HepG2 (cell line): ENCODE measurements around the gene PKMYT1. TPM values are rescaled to one million over a fixed set of nuclear protein-coding genes. Genes with fewer than 3 reads are reported as not detected.

Experiments
- ARID5B ChIP-seq: IDR thresholded peaks from 2 replicates; pipeline ENCODE4 v1.4.0; 2020; ENCODE audit warnings: mild to moderate bottlenecking, missing genetic modification reagents
- CSRNP2 ChIP-seq: sonication (generic); formaldehyde crosslinking; conservative IDR thresholded peaks from 2 replicates; pipeline ENCODE4 v1.8.0; 2022; ENCODE audit warnings: low read depth, missing genetic modification reagents
- KMT2A ChIP-seq: sonication (generic); formaldehyde crosslinking; IDR thresholded peaks from 2 replicates; pipeline ENCODE4 v1.4.0; 2020; ENCODE audit warnings: missing genetic modification reagents
- MED1 ChIP-seq: sonication (generic); formaldehyde crosslinking; IDR thresholded peaks from 2 replicates; pipeline ENCODE4 v1.4.0; 2020; ENCODE audit warnings: missing genetic modification reagents
- MTF1 ChIP-seq: sonication (generic); formaldehyde crosslinking; IDR thresholded peaks from 2 replicates; pipeline ENCODE4 v1.5.0; 2020; ENCODE audit warnings: missing genetic modification reagents
- NFKBIZ ChIP-seq: IDR thresholded peaks from 2 replicates; pipeline ENCODE4 v1.6.1; 2018; ENCODE audit warnings: missing genetic modification reagents, missing compliant biosample characterization
- PATZ1 ChIP-seq: sonication (generic); formaldehyde crosslinking; IDR thresholded peaks from 2 replicates; pipeline ENCODE4 v1.4.0; 2020; ENCODE audit warnings: missing genetic modification reagents
- PRDM15 ChIP-seq: sonication (generic); formaldehyde crosslinking; IDR thresholded peaks from 2 replicates; pipeline ENCODE4 v1.4.0; 2020; ENCODE audit warnings: missing genetic modification reagents
- RAD21 ChIP-seq: fragments of 450-650 bp; formaldehyde crosslinking; IDR thresholded peaks from 2 replicates; pipeline ENCODE4 v1.5.0; 2020; ENCODE audit warnings: mild to moderate bottlenecking
- TBL1XR1 ChIP-seq: fragments of 150-350 bp; IDR thresholded peaks from 2 replicates; pipeline ENCODE4 v1.6.1; 2014; ENCODE audit warnings: borderline replicate concordance, low read length; ENCODE audit not compliant: partially characterized antibody
- TFDP2 ChIP-seq: sonication (generic); formaldehyde crosslinking; IDR thresholded peaks from 2 replicates; pipeline ENCODE4 v1.4.0; 2020; ENCODE audit warnings: missing genetic modification reagents
- XBP1 ChIP-seq: sonication (generic); formaldehyde crosslinking; IDR thresholded peaks from 2 replicates; pipeline ENCODE4 v1.5.0; 2020; ENCODE audit warnings: missing genetic modification reagents
- ZFY ChIP-seq: sonication (generic); formaldehyde crosslinking; IDR thresholded peaks from 2 replicates; pipeline ENCODE4 v1.4.0; 2020; ENCODE audit warnings: missing genetic modification reagents
- ZNF605 ChIP-seq: sonication (generic); formaldehyde crosslinking; IDR thresholded peaks from 2 replicates; pipeline ENCODE4 v1.8.0; 2022; ENCODE audit warnings: mild to moderate bottlenecking, missing genetic modification reagents
- ZNF737 ChIP-seq: sonication (generic); formaldehyde crosslinking; IDR thresholded peaks from 2 replicates; pipeline ENCODE4 v1.5.0; 2020; ENCODE audit warnings: missing genetic modification reagents, mild to moderate bottlenecking, borderline replicate concordance
- polyA plus RNA-seq, 8 experiments: library from polyadenylated mRNA; depleted of rRNA in 3 of 8; stranded (reverse) in 7 of 8; unstranded in 1 of 8; fragments of >200 nt; fragmentation: Illumina TruSeq in 4 of 8; extraction: Trizol in 4 of 8; gene quantifications; 2 replicates each; pipeline versions ENCODE4 v1.2.1 to v1.2.3, GENCODE V29; 2011 to 2016; ENCODE audit warnings: low read depth in 4 of 8, missing spikeins in 1 of 8, mixed read lengths in 1 of 8; ENCODE audit not compliant: insufficient read depth in 1 of 8
- total RNA-seq, 5 experiments: library from RNA; depleted of rRNA; stranded (reverse); fragments of >200 nt; fragmentation: Illumina TruSeq; extraction: Trizol; gene quantifications; 2 replicates each; pipeline ENCODE4 v1.2.3, GENCODE V29; 2016; ENCODE audit warnings: low read depth in 1 of 5

Gene PKMYT1
- total and polyA plus RNA-seq, 2 of the 13 experiments (the other 11 are each of a cell fraction or from before 2014, with no cell fraction given) = 7.0 to 27.8 TPM

GRCh38 chr16:2969545-2970521 is 10.4 kb downstream of the PKMYT1 start (continued):
- peak; percentile 24; the same call in 1 of the 2 replicates for TF ChIP-seq PRDM15
- TF ChIP-seq XBP1 (CRISPR knock-in tag) = 0 out of 2 replicates have a peak, but pooled peaks have one; percentile 23
- peak; percentile 23; the same call in 1 of the 2 replicates for TF ChIP-seq ARID5B
- TF ChIP-seq KMT2A (CRISPR knock-in tag) = peak; percentile 22; the same call in 1 of the 2 replicates
- peak; percentile 36; the same call in 1 of the 2 replicates for TF ChIP-seq NFKBIZ (CRISPR knock-in tag)
- no peak for TF ChIP-seq CSRNP2 (CRISPR knock-in tag)
- peak; percentile 57 for TF ChIP-seq ZFY
- TF ChIP-seq TBL1XR1 = peak; percentile 20
- 0 out of 2 replicates have a peak, but pooled peaks have one; percentile 66 for TF ChIP-seq ZNF605 (CRISPR knock-in tag)
- TF ChIP-seq RAD21 (CRISPR knock-in tag) = peak; percentile 44
- 0 out of 2 replicates have a peak, but pooled peaks have one; percentile 42 for TF ChIP-seq TFDP2 (CRISPR knock-in tag)
- TF ChIP-seq MED1 (CRISPR knock-in tag) = peak; percentile 59
- TF ChIP-seq PATZ1 = peak; percentile 91
- TF ChIP-seq MTF1 (CRISPR knock-in tag) = no peak
- TF ChIP-seq ZNF737 = no peak
